GM12891 (cell line): Measurements from ENCODE around the gene EIF3M.

Experiments
- POLR2AphosphoS5 ChIP-seq: IDR thresholded peaks from 2 replicates; pipeline ENCODE4 v1.6.1; 2011; ENCODE audit warnings: low read depth, low read length, control low read depth
- SPI1 ChIP-seq: IDR thresholded peaks from 2 replicates; pipeline ENCODE4 v1.6.1; 2011; ENCODE audit warnings: low read depth, low read length, control low read depth
- TAF1 ChIP-seq: IDR thresholded peaks from 2 replicates; pipeline ENCODE4 v1.6.1; 2011; ENCODE audit warnings: low read depth, low read length, control low read depth

GRCh38 chr11:32630844-32631243 is 47.2 kb downstream of the EIF3M start:
- no peak for TF ChIP-seq TAF1
- TF ChIP-seq POLR2AphosphoS5, result no peak
- TF ChIP-seq SPI1, result no peak
